Stimulated activated naive CD8-positive, alpha-beta T cell treated with anti-CD3 and anti-CD28 coated beads, Interleukin-15, Interleukin-2, amounts not matched to agents 100 U/mL and 50 U/mL, for 24 hours (primary cell): ENCODE measurements around the gene EPDR1.
A peak's percentile ranks its signal among the peaks of the same experiment; 100 is the strongest.

Experiments
- ATAC-seq: fragments of 150-1000 bp; cut with Tn5 transposase; one replicate; pipeline ENCODE4 v1.10.0; 2021
- DNase-seq: peaks from one replicate; pipeline ENCODE4 v3.0.0; 2021

Gene EPDR1

DNA sequence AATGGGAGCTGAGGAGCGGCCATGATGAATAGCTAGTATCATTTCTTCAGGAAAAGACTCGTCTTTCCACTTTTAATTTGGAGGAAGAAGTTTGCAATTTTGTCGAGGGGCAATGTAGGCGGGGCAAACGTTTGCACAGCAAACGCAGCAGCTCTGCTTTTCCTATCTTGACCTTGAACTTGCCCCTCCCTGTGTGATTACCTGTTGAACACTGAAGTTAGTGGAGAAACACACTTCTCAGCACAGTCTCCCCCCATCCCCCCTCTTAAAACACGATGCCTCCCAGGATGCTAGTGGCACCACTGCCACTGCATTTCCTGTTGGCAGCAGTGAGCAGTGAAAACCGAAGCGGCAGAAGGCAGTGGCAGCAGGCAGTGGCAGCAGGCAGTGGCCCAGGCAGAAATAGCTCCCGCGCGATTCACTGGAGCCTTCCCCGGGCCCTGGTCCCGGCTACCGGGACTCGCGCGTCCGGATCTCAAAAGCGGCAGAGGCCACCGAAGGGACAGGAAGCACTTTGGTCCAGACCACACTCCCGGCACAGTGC lies at the start of gene EPDR1:
Gene EPDR1 (plus strand): TSS at position 336 of the 544 bp plus-strand sequence. CDS start 300 bp downstream, outside the sequence.
- ATAC-seq (peak; percentile 63), DNase-seq (peak; percentile 38)

DNA sequence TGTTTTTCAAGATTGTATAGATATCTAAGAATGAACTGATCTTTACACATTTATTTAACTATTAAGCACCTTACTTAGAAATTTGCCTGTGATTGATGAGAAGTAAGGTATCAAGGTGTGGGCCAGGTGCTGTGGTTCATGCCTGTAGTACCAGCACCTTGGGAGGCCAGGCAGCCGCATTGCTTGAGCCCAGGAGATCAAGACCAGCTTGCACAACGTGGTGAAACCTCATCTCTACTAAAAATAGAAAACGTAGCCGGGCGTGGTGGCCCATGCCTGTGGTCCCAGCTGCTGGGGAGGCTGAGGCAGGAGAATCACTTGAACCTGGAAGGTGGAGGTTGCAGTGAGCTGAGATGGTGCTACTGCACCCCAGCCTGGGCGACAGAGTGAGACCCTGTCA lies 38.4 kb upstream of the EPDR1 start:
- DNase-seq = no peak
- ATAC-seq = no peak

- ATAC-seq = no peak
- no peak for DNase-seq
These were observed 27.1 kb upstream of the EPDR1 start for GRCh38 chr7:37893359-37893758.

DNA sequence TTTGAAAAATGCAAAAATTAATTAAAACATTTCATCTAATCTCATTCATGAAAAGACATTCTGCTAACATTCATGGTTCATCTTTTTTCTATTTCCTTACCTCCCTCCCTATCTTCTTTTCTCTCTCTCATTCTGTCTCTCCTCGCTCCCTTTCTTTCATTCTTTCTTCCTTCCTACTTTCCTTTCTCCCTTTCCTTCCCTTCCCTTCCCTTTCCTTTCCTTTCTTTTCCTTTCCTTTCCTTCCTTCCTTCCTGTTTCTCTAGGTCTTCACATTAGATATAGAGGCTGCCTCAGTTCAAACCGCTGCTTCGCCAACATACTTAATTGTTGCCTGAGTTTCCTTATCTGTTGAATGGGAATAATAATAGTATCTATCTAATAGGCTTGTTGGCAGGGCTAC lies 25.8 kb upstream of the EPDR1 start:
- ATAC-seq = no peak
- no peak for DNase-seq

DNA sequence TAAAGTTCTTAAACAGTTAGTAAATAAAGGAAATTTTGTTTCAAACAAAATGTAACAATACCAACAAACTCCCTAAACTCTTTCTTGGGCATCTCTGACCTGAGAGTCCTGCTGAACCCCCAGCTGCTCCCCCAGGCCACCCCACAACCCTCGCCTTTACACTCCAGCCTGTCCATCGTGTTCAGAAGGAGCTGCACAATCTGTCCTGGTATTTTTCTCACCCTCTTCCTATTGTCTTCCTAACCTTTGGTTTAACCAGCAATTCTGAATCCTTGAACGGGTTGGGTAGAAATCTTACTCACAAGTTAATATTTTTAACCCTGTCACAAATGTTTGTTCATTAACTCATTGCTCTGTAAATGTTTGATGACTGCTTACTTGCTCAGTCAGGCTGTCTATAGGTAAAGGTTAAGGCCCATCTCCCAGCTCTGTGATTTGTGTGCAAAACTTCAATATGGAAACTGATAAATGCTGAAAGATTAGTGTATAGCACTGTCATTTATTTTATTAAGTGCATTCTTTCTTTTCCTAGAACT lies 20.7 kb upstream of the EPDR1 start:
- no peak for ATAC-seq
- no peak for DNase-seq

GRCh38 chr7:37901236-37901827 lies 19.1 kb upstream of the EPDR1 start:
- no peak for DNase-seq
- no peak for ATAC-seq

- DNase-seq = no peak
These were observed 18.4 kb upstream of the EPDR1 start for GRCh38 chr7:37901890-37902524.

DNA sequence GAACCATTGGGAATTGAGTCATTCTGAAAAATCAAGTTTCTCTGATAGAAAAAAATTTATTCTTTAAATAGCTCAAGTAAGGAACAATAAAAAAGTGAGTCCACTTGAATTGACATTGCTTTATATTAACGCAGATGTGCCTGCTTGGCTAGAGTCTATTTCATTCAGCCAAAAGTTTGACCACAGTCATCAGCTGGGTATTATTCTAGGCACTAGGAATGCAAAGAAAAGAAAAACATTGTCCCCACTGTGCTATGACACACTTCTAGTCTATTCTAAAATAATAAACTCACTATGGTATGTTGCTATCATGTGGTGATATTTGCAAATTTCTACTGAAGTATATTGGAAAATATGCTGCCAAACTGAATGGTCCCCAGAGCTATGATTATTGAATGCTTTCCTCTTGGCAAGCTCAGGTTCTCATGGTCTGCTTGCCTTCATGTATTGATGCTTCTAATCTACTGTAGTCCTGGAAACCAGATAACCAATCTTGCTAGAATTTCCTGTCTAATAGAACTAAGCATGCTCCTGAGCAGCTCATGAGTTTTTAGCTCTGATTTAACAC lies 12.1 kb upstream of the EPDR1 start:
- ATAC-seq (no peak), DNase-seq (no peak)

More at GRCh38 chr7:37901890-37902524, 18.4 kb upstream of the EPDR1 start:
- no peak for ATAC-seq

DNA sequence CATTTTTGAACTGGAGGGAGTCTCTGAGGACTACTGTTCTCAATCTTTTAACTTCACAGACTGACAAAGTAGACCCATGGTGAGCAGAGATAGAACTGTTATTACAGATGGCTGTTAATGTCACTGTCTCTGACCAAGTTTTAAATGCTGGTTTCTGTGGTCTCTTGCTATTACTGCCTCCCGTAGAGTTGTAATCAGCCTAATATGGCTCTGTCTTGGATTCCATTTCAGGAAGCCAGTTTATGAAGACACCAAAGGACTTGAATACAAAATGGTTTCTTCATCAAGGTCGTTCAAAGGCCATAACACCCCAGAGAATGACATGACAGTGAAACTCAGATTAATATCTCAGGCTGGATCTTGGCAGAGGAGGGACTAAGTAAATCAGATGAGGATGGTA lies 7.7 kb upstream of the EPDR1 start:
- DNase-seq = no peak
- no peak for ATAC-seq

DNA sequence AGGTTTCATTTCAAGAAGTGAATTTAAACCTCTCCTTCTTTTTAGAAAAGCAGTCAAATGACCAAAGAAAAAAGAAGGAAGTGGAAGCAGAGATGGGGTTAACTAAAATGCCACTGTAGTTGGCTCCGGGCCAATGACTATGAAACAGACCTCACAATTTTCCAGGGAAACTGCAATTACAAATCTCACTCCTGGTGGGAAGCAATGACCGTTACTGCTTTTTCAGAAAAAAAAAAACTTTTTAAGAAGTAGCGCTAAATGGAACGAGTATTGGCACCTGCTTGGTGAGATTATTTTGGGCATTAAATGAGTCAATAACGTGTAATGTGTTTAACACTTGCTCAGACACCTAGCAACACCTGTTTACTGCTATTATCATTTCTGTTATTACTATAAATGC lies 5.0 kb upstream of the EPDR1 start:
- ATAC-seq (no peak), DNase-seq (no peak)

GRCh38 chr7:37916017-37916672 lies 4.3 kb upstream of the EPDR1 start:
- no peak for DNase-seq
- ATAC-seq = no peak

- ATAC-seq = no peak
- peak; percentile 18 for DNase-seq
These were observed 3.5 kb upstream of the EPDR1 start, which contains the start of gene SFRP4 for GRCh38 chr7:37916673-37917660. Gene SFRP4, minus strand, starts transcription at chr7:37916817. Its CDS starts 280 bp downstream, at chr7:37916537.

GRCh38 chr7:37918526-37918925 lies 1.9 kb upstream of the EPDR1 start:
- DNase-seq = no peak
- ATAC-seq = no peak

- DNase-seq = peak; percentile 33
- ATAC-seq = peak; percentile 69
These were observed 687 bp downstream of the EPDR1 start for GRCh38 chr7:37920849-37921805.

GRCh38 chr7:37921876-37922275 lies 1.4 kb downstream of the EPDR1 start:
- ATAC-seq (no peak), DNase-seq (no peak)

- ATAC-seq = no peak
- DNase-seq = no peak
These were observed 3.6 kb downstream of the EPDR1 start for GRCh38 chr7:37923996-37924395.

- ATAC-seq (no peak), DNase-seq (no peak)
These were observed 4.1 kb downstream of the EPDR1 start for GRCh38 chr7:37924491-37925041.

DNA sequence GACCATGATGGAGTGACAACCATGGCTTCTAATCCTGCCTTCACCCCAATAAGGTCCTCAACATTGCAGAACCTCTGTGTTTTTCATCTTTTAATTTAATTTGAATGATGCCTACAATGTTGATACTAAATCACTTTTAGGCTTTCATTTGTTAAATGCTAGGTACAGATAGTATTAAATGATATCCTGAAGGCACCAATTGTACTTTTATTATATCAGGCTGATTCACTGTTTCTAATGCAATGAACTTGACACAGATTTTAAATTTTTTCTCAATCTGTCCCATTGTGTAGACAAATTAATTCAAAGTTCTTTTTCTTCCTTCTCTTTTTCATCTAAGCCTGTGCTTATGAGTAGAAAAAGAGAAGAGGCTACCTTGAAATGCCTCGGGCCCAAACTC lies 5.2 kb downstream of the EPDR1 start:
- DNase-seq (no peak), ATAC-seq (no peak)

DNA sequence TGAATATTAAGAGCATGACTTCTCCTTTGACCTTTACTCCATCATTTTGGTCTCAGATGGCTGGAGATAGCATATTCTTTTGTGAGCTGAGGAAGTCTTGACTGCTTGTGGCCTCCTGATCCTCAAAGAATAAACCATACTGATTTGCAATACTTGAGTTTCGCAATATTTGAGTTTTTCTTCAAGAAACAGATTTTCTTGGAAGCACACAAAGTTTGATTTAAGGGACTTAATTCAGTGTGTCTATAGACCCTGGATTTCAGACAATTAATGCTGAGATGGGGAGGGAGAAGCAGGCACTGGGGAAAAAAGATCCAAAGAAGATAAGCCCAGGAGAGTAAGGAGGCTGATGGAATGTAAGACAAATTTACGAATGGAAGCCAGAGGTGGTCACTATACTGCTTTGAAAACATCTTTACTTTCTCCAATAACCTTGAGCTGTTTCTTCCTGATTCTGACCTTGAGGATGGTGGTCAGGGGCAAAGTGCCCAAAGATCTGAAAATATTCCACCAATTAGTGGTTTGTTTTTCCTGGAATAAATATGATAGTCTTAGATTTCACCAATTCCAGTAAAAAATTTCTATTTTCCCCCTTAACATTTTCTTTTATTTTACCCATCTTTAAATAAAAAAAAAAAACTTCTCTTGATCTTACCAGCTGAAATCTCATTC lies 7.5 kb downstream of the EPDR1 start:
- ATAC-seq = no peak
- no peak for DNase-seq
